ENCODE measurements around the gene ATP2C2.
"Not testable (repeated sequence)": the region's sequence is repeated elsewhere in the genome, so short reads cannot be mapped to it uniquely, and the experiment has no call there.

The ATP2C2 gene

GRCh38 chr16:84425696-84426095, 57.4 kb downstream of the ATP2C2 start:
- no peak for DNase-seq

GRCh38 chr16:84426804-84427203, 58.5 kb downstream of the ATP2C2 start:
- no peak for DNase-seq

GRCh38 chr16:84427553-84427952, 59.2 kb downstream of the ATP2C2 start:
- DNase-seq, result no peak

- no peak for DNase-seq
Observed at GRCh38 chr16:84430860-84431259, 62.5 kb downstream of the ATP2C2 start.

GRCh38 chr16:84434800-84435199, 66.5 kb downstream of the ATP2C2 start:
- no peak for DNase-seq

GRCh38 chr16:84436196-84436595, 67.9 kb downstream of the ATP2C2 start:
- DNase-seq, result no peak

GRCh38 chr16:84438971-84439696, 70.8 kb downstream of the ATP2C2 start:
- no peak for DNase-seq

- no peak for DNase-seq
Observed at GRCh38 chr16:84442416-84443145, 74.2 kb downstream of the ATP2C2 start.

GRCh38 chr16:84443166-84443802, 74.9 kb downstream of the ATP2C2 start:
- no peak for DNase-seq

GRCh38 chr16:84444476-84444875, 76.1 kb downstream of the ATP2C2 start:
- no peak for DNase-seq

GRCh38 chr16:84446084-84446483, 77.7 kb downstream of the ATP2C2 start:
- no peak for DNase-seq

- DNase-seq, result no peak
Observed at GRCh38 chr16:84446596-84447392, 78.5 kb downstream of the ATP2C2 start.

- no peak for DNase-seq
Observed at GRCh38 chr16:84448444-84448843, 80.1 kb downstream of the ATP2C2 start.

GRCh38 chr16:84449156-84450140, 81.1 kb downstream of the ATP2C2 start:
- no peak for DNase-seq

- no peak for DNase-seq
Observed at GRCh38 chr16:84450176-84450865, 82.0 kb downstream of the ATP2C2 start.

- DNase-seq, result not testable (repeated sequence)
Observed at GRCh38 chr16:84451010-84451676, 82.8 kb downstream of the ATP2C2 start.

GRCh38 chr16:84451781-84452180, 83.4 kb downstream of the ATP2C2 start:
- no peak for DNase-seq

- no peak for DNase-seq
Observed at GRCh38 chr16:84453061-84453752, 84.9 kb downstream of the ATP2C2 start.

GRCh38 chr16:84454611-84455010, 86.3 kb downstream of the ATP2C2 start:
- DNase-seq, result no peak

- no peak for DNase-seq
Observed at GRCh38 chr16:84455031-84455430, 86.7 kb downstream of the ATP2C2 start.
